ENCODE measurements around the gene TRAM2. TPM values are rescaled to one million over a fixed set of nuclear protein-coding genes. Genes with fewer than 3 reads are reported as not detected.

The TRAM2 gene
- total and polyA plus RNA-seq, 10 of the 15 experiments (the other 5 are each of a cell fraction or from before 2014, with no cell fraction given): 2.5 to 15.0 (median 11.0) TPM

DNA sequence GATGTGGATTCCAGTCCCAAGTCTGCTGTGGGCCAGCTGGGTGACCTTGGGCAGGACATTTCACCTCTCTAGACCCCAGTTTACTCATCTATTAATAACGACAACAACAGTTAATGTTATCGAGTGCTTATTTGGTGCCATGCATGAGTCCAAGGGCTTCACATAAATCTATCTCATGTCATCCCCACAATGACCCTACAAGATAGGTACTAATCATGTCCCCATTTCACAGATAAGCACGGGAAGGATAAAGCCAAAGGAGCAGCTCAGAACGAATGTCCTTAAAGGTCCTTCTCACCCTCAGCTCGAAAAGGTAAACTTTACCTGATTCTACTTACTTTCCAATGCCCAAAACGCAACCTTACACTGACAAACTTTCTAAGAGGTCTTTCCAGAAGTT lies 35.7 kb downstream of the TRAM2 start:
- in situ Hi-C loops (cut with MboI): no loop called here
- H2AFZ ChIP-seq (ENCODE audit: control insufficient read depth, low read depth, low read length): no peak overlapping the region
- H4K20me1 ChIP-seq (ENCODE audit: control insufficient read depth, insufficient read depth): no peaks in the 10 kb centered on the region
- no peak for FAIRE-seq
- 98% methylated on average over 6 of the region's 6 CpGs for WGBS (ENCODE audit: insufficient coverage, insufficient replicate concordance, low lambda C conversion rate, missing lambda C conversion rate)
- RAD21 ChIA-PET (ENCODE audit: unreplicated experiment): no interaction called here
- SMC1A ChIA-PET (ENCODE audit: uncharacterized antibody, unreplicated experiment): interaction anchor here (1.0 to 1.5 kb wide), 2 partner anchors 34 to 122 kb away, joined by 3 to 5 read pairs; no protein-coding TSS in a partner anchor
- H3K79me2 ChIP-seq (ENCODE audit: control insufficient read depth, insufficient read depth, low read length): peaks cover 20% of the 10 kb centered on the region
- CTCF ChIA-PET: interaction anchor here (0.7 kb wide), 1 partner anchor 124 kb away, joined by 3 read pairs; no protein-coding TSS in a partner anchor
- no peak overlapping the region for H3K9ac ChIP-seq (ENCODE audit: control insufficient read depth, insufficient read depth, low read length)
- peaks cover 34% of the 10 kb centered on the region for H3K4me1 ChIP-seq (ENCODE audit: control insufficient read depth, insufficient read depth, low read length)
- no peak overlapping the region for H3K27ac ChIP-seq (ENCODE audit: control insufficient read depth, insufficient read depth)
- no peak for DNase-seq (ENCODE audit: low read depth, low spot score)
- H3K27me3 ChIP-seq (replicated peaks in 1 of 2; ENCODE audit: control insufficient read depth in 2 of 2, insufficient read depth in 2 of 2, low read length in 1 of 2): no peaks in the 10 kb centered on the region
- TF ChIP-seq MYC (IDR thresholded peaks at IDR 0.05; ENCODE audit: insufficient read depth, insufficient read length, insufficient replicate concordance, low read length, severe bottlenecking): no peak
- TF ChIP-seq TCF3 (IDR thresholded peaks at IDR 0.05; ENCODE audit: borderline replicate concordance, insufficient read depth, low read depth, low read length): no peak
- no peak for TF ChIP-seq EED (IDR thresholded peaks at IDR 0.05; ENCODE audit: low read depth)
- no peak for TF ChIP-seq ZNF384 (IDR thresholded peaks at IDR 0.05; ENCODE audit: borderline replicate concordance, low read depth, low read length)
- TF ChIP-seq POLR2A (IDR thresholded peaks at IDR 0.05; ENCODE audit: low read depth, low read length): no peak
- no peak for TF ChIP-seq RAD21 (IDR thresholded peaks at IDR 0.05; ENCODE audit: insufficient read depth, low read depth, low read length)
- no peak for TF ChIP-seq HDGF (IDR thresholded peaks at IDR 0.05)
- TF ChIP-seq MEF2A (IDR thresholded peaks at IDR 0.05; ENCODE audit: insufficient read depth, low read depth, low read length): no peak
- no peak for TF ChIP-seq PML (IDR thresholded peaks at IDR 0.05; ENCODE audit: low read length)
- TF ChIP-seq CHD2 (IDR thresholded peaks at IDR 0.05; ENCODE audit: borderline replicate concordance, low read depth, low read length): no peak
- no peak for TF ChIP-seq ZNF207 (IDR thresholded peaks at IDR 0.05; ENCODE audit: borderline replicate concordance)
- TF ChIP-seq CREM (IDR thresholded peaks at IDR 0.05; ENCODE audit: low read depth): no peak
- TF ChIP-seq, protein P1, sequence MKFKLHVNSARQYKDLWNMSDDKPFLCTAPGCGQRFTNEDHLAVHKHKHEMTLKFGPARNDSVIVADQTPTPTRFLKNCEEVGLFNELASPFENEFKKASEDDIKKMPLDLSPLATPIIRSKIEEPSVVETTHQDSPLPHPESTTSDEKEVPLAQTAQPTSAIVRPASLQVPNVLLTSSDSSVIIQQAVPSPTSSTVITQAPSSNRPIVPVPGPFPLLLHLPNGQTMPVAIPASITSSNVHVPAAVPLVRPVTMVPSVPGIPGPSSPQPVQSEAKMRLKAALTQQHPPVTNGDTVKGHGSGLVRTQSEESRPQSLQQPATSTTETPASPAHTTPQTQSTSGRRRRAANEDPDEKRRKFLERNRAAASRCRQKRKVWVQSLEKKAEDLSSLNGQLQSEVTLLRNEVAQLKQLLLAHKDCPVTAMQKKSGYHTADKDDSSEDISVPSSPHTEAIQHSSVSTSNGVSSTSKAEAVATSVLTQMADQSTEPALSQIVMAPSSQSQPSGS (IDR thresholded peaks at IDR 0.05; ENCODE audit: low read length): no peak
- TF ChIP-seq HDAC2 (IDR thresholded peaks at IDR 0.05): no peak
- no peak for TF ChIP-seq IRF4 (IDR thresholded peaks at IDR 0.05; ENCODE audit: low read depth, low read length)
- no peak for TF ChIP-seq WRNIP1 (IDR thresholded peaks at IDR 0.05; ENCODE audit: borderline replicate concordance, low read depth, low read length)
- no peak for TF ChIP-seq POLR2AphosphoS2 (IDR thresholded peaks at IDR 0.05; ENCODE audit: low read depth, low read length)
- TF ChIP-seq SUZ12 (IDR thresholded peaks at IDR 0.05; ENCODE audit: unreplicated experiment): no peak
- TF ChIP-seq ASH2L (IDR thresholded peaks at IDR 0.05; ENCODE audit: borderline replicate concordance, low read depth): no peak
- no peak overlapping the region for H3K4me2 ChIP-seq (ENCODE audit: control insufficient read depth, insufficient read depth)
- no peaks in the 10 kb centered on the region for H3K36me3 ChIP-seq (ENCODE audit: control insufficient read depth in 2 of 2, insufficient read depth in 2 of 2, low read length in 1 of 2)
- no peaks in the 10 kb centered on the region for H3K9me3 ChIP-seq (replicated peaks; ENCODE audit: control insufficient read depth, insufficient read depth, low read length)
- no TSS peak for BruUV-seq (replicated peaks)
- POLR2A ChIA-PET: no interaction called here
- intact Hi-C loops (cut with micrococcal nuclease; ENCODE audit: unreplicated experiment): no loop called here
- ATAC-seq: no peak
- H3K4me3 ChIP-seq: no peak overlapping the region
